Measurements from ENCODE around the gene KIAA0513.

KIAA0513 gene

GRCh38 chr16:85090181-85090580 is 62.6 kb downstream of the KIAA0513 start:
- H3K9me3 ChIP-seq (ENCODE audit: control insufficient read depth in 2 of 2, low read length in 2 of 2): no peaks in the 10 kb centered on the region
- H3K4me1 ChIP-seq (ENCODE audit: control insufficient read depth, insufficient read depth, low read length): peaks cover 15% of the 10 kb centered on the region
- no peak overlapping the region for H3K27ac ChIP-seq (ENCODE audit: low read length)
- peaks cover 6 to 10% of the 10 kb centered on the region in 2 donors for H3K36me3 ChIP-seq (ENCODE audit: control insufficient read depth in 2 of 2, insufficient read depth in 2 of 2, low read length in 2 of 2)
- H3K27me3 ChIP-seq (ENCODE audit: control insufficient read depth in 1 of 2, insufficient read depth in 2 of 2, low read length in 2 of 2): peaks cover 2 to 3% of the 10 kb centered on the region in 2 donors
- H3K4me3 ChIP-seq (ENCODE audit: low read length in 2 of 2): no peak overlapping the region
- no peak overlapping the region for H3K9ac ChIP-seq (ENCODE audit: low read length in 2 of 2)

GRCh38 chr16:85090873-85091521 is 63.4 kb downstream of the KIAA0513 start:
- H3K4me3 ChIP-seq (ENCODE audit: low read length in 2 of 2): no peak overlapping the region
- peaks cover 15% of the 10 kb centered on the region for H3K4me1 ChIP-seq (ENCODE audit: control insufficient read depth, insufficient read depth, low read length)
- no peak overlapping the region for H3K27ac ChIP-seq (ENCODE audit: low read length)
- no peak overlapping the region for H3K9ac ChIP-seq (ENCODE audit: low read length in 2 of 2)
- peaks cover 6 to 8% of the 10 kb centered on the region in 2 donors for H3K36me3 ChIP-seq (ENCODE audit: control insufficient read depth in 2 of 2, insufficient read depth in 2 of 2, low read length in 2 of 2)
- peaks cover 5 to 7% of the 10 kb centered on the region in 2 donors for H3K27me3 ChIP-seq (ENCODE audit: control insufficient read depth in 1 of 2, insufficient read depth in 2 of 2, low read length in 2 of 2)
- no peaks in the 10 kb centered on the region for H3K9me3 ChIP-seq (ENCODE audit: control insufficient read depth in 2 of 2, low read length in 2 of 2)

- no peak overlapping the region for H3K27ac ChIP-seq (ENCODE audit: low read length)
- peaks cover 15% of the 10 kb centered on the region for H3K4me1 ChIP-seq (ENCODE audit: control insufficient read depth, insufficient read depth, low read length)
- peaks cover 6 to 8% of the 10 kb centered on the region in 2 donors for H3K36me3 ChIP-seq (ENCODE audit: control insufficient read depth in 2 of 2, insufficient read depth in 2 of 2, low read length in 2 of 2)
- H3K9ac ChIP-seq (ENCODE audit: low read length in 2 of 2): no peak overlapping the region
- no peaks in the 10 kb centered on the region for H3K9me3 ChIP-seq (ENCODE audit: control insufficient read depth in 2 of 2, low read length in 2 of 2)
- peaks cover 8 to 10% of the 10 kb centered on the region in 2 donors for H3K27me3 ChIP-seq (ENCODE audit: control insufficient read depth in 1 of 2, insufficient read depth in 2 of 2, low read length in 2 of 2)
- no peak overlapping the region for H3K4me3 ChIP-seq (ENCODE audit: low read length in 2 of 2)
These were observed 63.9 kb downstream of the KIAA0513 start for GRCh38 chr16:85091522-85091910.

GRCh38 chr16:85092309-85092708 is 64.7 kb downstream of the KIAA0513 start:
- Histone ChIP-seq H3K9ac (ENCODE audit: low read length in 2 of 2) (no peak overlapping the region), H3K36me3 (ENCODE audit: control insufficient read depth in 2 of 2, insufficient read depth in 2 of 2, low read length in 2 of 2) (peaks cover 6 to 8% of the 10 kb centered on the region in 2 donors), H3K9me3 (ENCODE audit: control insufficient read depth in 2 of 2, low read length in 2 of 2) (no peaks in the 10 kb centered on the region), H3K4me3 (ENCODE audit: low read length in 2 of 2) (no peak overlapping the region), H3K4me1 (ENCODE audit: control insufficient read depth, insufficient read depth, low read length) (peaks cover 15% of the 10 kb centered on the region), H3K27me3 (ENCODE audit: control insufficient read depth in 1 of 2, insufficient read depth in 2 of 2, low read length in 2 of 2) (peaks cover 10% of the 10 kb centered on the region in 2 donors), H3K27ac (ENCODE audit: low read length) (no peak overlapping the region)

- Histone ChIP-seq H3K27me3 (ENCODE audit: control insufficient read depth in 1 of 2, insufficient read depth in 2 of 2, low read length in 2 of 2) (peaks cover 10% of the 10 kb centered on the region in 2 donors), H3K9me3 (ENCODE audit: control insufficient read depth in 2 of 2, low read length in 2 of 2) (no peaks in the 10 kb centered on the region), H3K9ac (ENCODE audit: low read length in 2 of 2) (no peak overlapping the region), H3K27ac (ENCODE audit: low read length) (no peak overlapping the region), H3K36me3 (ENCODE audit: control insufficient read depth in 2 of 2, insufficient read depth in 2 of 2, low read length in 2 of 2) (peaks cover 6 to 8% of the 10 kb centered on the region in 2 donors), H3K4me3 (ENCODE audit: low read length in 2 of 2) (no peak overlapping the region), H3K4me1 (ENCODE audit: control insufficient read depth, insufficient read depth, low read length) (peaks cover 15% of the 10 kb centered on the region)
These were observed 65.3 kb downstream of the KIAA0513 start for GRCh38 chr16:85092851-85093250.

- Histone ChIP-seq H3K9me3 (ENCODE audit: control insufficient read depth in 2 of 2, low read length in 2 of 2) (no peaks in the 10 kb centered on the region), H3K4me1 (ENCODE audit: control insufficient read depth, insufficient read depth, low read length) (peaks cover 15% of the 10 kb centered on the region), H3K9ac (ENCODE audit: low read length in 2 of 2) (no peak overlapping the region), H3K27me3 (ENCODE audit: control insufficient read depth in 1 of 2, insufficient read depth in 2 of 2, low read length in 2 of 2) (peaks cover 10 to 14% of the 10 kb centered on the region in 2 donors), H3K4me3 (ENCODE audit: low read length in 2 of 2) (no peak overlapping the region), H3K27ac (ENCODE audit: low read length) (no peak overlapping the region), H3K36me3 (ENCODE audit: control insufficient read depth in 2 of 2, insufficient read depth in 2 of 2, low read length in 2 of 2) (peaks cover 0 to 5% of the 10 kb centered on the region in 2 donors)
These were observed 66.1 kb downstream of the KIAA0513 start for GRCh38 chr16:85093705-85094104.

GRCh38 chr16:85094176-85094805 is 66.7 kb downstream of the KIAA0513 start:
- no peaks in the 10 kb centered on the region for H3K9me3 ChIP-seq (ENCODE audit: control insufficient read depth in 2 of 2, low read length in 2 of 2)
- peaks cover 10 to 14% of the 10 kb centered on the region in 2 donors for H3K27me3 ChIP-seq (ENCODE audit: control insufficient read depth in 1 of 2, insufficient read depth in 2 of 2, low read length in 2 of 2)
- peaks cover 0 to 5% of the 10 kb centered on the region in 2 donors for H3K36me3 ChIP-seq (ENCODE audit: control insufficient read depth in 2 of 2, insufficient read depth in 2 of 2, low read length in 2 of 2)
- H3K4me1 ChIP-seq (ENCODE audit: control insufficient read depth, insufficient read depth, low read length): peaks cover 12% of the 10 kb centered on the region
- H3K27ac ChIP-seq (ENCODE audit: low read length): no peak overlapping the region
- no peak overlapping the region for H3K9ac ChIP-seq (ENCODE audit: low read length in 2 of 2)
- no peak overlapping the region for H3K4me3 ChIP-seq (ENCODE audit: low read length in 2 of 2)

GRCh38 chr16:85094812-85095211 is 67.2 kb downstream of the KIAA0513 start:
- Histone ChIP-seq H3K36me3 (ENCODE audit: control insufficient read depth in 2 of 2, insufficient read depth in 2 of 2, low read length in 2 of 2) (no peaks in the 10 kb centered on the region), H3K9ac (ENCODE audit: low read length in 2 of 2) (no peak overlapping the region), H3K27me3 (ENCODE audit: control insufficient read depth in 1 of 2, insufficient read depth in 2 of 2, low read length in 2 of 2) (peaks cover 10 to 14% of the 10 kb centered on the region in 2 donors), H3K9me3 (ENCODE audit: control insufficient read depth in 2 of 2, low read length in 2 of 2) (no peaks in the 10 kb centered on the region), H3K4me3 (ENCODE audit: low read length in 2 of 2) (no peak overlapping the region), H3K4me1 (ENCODE audit: control insufficient read depth, insufficient read depth, low read length) (peaks cover 8% of the 10 kb centered on the region), H3K27ac (ENCODE audit: low read length) (no peak overlapping the region)

- H3K27me3 ChIP-seq (ENCODE audit: control insufficient read depth in 1 of 2, insufficient read depth in 2 of 2, low read length in 2 of 2): peaks cover 10 to 14% of the 10 kb centered on the region in 2 donors
- no peak overlapping the region for H3K27ac ChIP-seq (ENCODE audit: low read length)
- H3K9me3 ChIP-seq (ENCODE audit: control insufficient read depth in 2 of 2, low read length in 2 of 2): no peaks in the 10 kb centered on the region
- H3K4me1 ChIP-seq (ENCODE audit: control insufficient read depth, insufficient read depth, low read length): no peaks in the 10 kb centered on the region
- H3K36me3 ChIP-seq (ENCODE audit: control insufficient read depth in 2 of 2, insufficient read depth in 2 of 2, low read length in 2 of 2): no peaks in the 10 kb centered on the region
- H3K4me3 ChIP-seq (ENCODE audit: low read length in 2 of 2): no peak overlapping the region
- no peak overlapping the region for H3K9ac ChIP-seq (ENCODE audit: low read length in 2 of 2)
These were observed 69.3 kb downstream of the KIAA0513 start for GRCh38 chr16:85096921-85097320.

GRCh38 chr16:85098565-85098964 is 71.0 kb downstream of the KIAA0513 start:
- H3K4me1 ChIP-seq (ENCODE audit: control insufficient read depth, insufficient read depth, low read length): no peaks in the 10 kb centered on the region
- H3K4me3 ChIP-seq (ENCODE audit: low read length in 2 of 2): no peak overlapping the region
- no peaks in the 10 kb centered on the region for H3K36me3 ChIP-seq (ENCODE audit: control insufficient read depth in 2 of 2, insufficient read depth in 2 of 2, low read length in 2 of 2)
- no peak overlapping the region for H3K9ac ChIP-seq (ENCODE audit: low read length in 2 of 2)
- peaks cover 10 to 14% of the 10 kb centered on the region in 2 donors for H3K27me3 ChIP-seq (ENCODE audit: control insufficient read depth in 1 of 2, insufficient read depth in 2 of 2, low read length in 2 of 2)
- H3K27ac ChIP-seq (ENCODE audit: low read length): no peak overlapping the region
- H3K9me3 ChIP-seq (ENCODE audit: control insufficient read depth in 2 of 2, low read length in 2 of 2): no peaks in the 10 kb centered on the region

GRCh38 chr16:85100265-85100664 is 72.7 kb downstream of the KIAA0513 start:
- Histone ChIP-seq H3K9me3 (ENCODE audit: control insufficient read depth in 2 of 2, low read length in 2 of 2) (no peaks in the 10 kb centered on the region), H3K4me1 (ENCODE audit: control insufficient read depth, insufficient read depth, low read length) (no peaks in the 10 kb centered on the region), H3K27me3 (ENCODE audit: control insufficient read depth in 1 of 2, insufficient read depth in 2 of 2, low read length in 2 of 2) (peaks cover 7 to 11% of the 10 kb centered on the region in 2 donors), H3K9ac (ENCODE audit: low read length in 2 of 2) (no peak overlapping the region), H3K27ac (ENCODE audit: low read length) (no peak overlapping the region), H3K4me3 (ENCODE audit: low read length in 2 of 2) (no peak overlapping the region), H3K36me3 (ENCODE audit: control insufficient read depth in 2 of 2, insufficient read depth in 2 of 2, low read length in 2 of 2) (no peaks in the 10 kb centered on the region)
